ENCODE measurements around the gene RADIL.

- TF ChIP-seq POLR2A (IDR thresholded peaks at IDR 0.05) (no peak), CTCF (IDR thresholded peaks at IDR 0.05) (no peak), POLR2AphosphoS5 (IDR thresholded peaks at IDR 0.05) (no peak), EP300 (IDR thresholded peaks at IDR 0.05) (no peak)
These were observed 3.3 kb downstream of the RADIL start for GRCh38 chr7:4880218-4880617.

All from gastroesophageal sphincter (tissue), 3 donors.